Activated T-cell treated with anti-CD3 and anti-CD28 coated beads, Interleukin-2, amount 50 U/mL, for 1 hour (primary cell): Measurements from ENCODE around the gene ZG16B.

Source experiments
- DNase-seq: peaks from one replicate; pipeline ENCODE4 v3.0.0-alpha.2; 2020

The ZG16B gene

DNA sequence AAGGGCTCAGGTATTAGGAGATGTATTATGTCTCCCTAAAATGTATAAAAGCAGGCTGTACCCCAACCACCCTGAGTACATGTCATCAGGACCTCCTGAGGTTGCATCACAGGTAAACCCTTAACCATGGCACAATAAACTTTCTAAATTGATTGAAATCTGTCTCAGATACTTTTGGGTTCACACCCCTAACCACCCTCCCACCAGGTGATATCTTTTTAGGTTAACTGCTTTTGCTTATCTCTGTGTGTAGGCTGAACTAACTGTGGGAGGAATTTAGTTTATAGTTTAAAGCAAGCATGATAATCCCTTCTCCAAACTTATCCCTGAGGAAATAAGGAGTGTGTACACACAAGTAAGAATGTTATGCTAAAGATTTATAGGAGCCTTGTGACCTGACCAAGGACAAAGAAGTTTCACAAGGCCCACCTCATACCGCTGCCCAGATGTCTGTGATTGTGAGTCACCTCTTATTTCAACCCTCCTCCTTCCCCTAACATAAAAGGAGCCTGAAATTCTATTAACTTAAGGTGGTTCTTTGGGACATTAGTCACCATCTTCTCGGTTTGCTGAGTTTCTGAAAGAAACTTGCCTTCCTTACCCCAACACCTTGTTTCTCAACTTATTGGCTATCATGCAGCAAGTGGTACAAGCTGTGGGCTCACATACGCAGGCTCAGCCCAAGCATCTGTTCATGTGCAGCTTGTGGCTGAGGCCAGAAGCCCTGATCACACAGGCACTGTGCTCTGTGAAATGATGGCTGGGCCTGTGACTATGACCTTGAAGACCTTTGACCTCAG lies 16.6 kb downstream of the ZG16B start:
- no peak for DNase-seq

DNA sequence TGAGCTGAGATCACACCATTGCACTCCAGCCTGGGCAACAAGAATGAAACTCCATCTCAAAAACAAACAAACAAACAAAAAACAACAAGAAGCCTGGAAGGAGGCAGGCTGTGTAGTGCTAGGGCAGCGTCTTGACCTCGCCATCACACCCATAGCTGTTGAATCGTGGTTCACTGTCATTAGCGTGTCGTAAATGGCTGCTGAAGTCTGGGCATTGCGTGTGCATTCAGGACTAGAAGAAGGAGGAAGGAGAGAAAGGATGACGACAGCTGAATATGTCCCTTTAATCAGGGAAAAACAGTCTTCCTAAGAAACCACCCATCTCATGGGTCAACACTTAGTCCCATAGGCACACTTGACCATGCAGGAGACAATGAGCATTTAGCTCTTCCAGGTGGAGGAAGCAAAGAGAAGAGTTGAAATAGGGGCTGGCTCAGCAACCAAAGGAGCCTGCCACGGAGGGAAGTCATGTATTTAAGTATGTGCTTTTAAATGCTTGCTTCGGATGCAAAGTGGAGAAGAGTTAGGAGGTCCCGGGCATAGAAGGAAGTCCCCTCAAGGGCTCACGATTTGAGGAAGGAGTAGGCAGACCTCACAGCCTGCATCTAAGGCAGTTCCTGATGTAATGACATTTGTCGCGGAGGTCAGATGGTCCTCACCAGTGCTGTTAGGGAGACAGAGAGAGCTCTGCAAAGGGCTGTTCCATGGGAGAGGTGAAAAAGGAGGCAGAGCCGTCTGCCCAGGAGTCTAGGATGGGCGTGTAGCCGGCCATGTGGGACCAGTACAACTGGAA lies 19.0 kb downstream of the ZG16B start:
- no peak for DNase-seq

DNA sequence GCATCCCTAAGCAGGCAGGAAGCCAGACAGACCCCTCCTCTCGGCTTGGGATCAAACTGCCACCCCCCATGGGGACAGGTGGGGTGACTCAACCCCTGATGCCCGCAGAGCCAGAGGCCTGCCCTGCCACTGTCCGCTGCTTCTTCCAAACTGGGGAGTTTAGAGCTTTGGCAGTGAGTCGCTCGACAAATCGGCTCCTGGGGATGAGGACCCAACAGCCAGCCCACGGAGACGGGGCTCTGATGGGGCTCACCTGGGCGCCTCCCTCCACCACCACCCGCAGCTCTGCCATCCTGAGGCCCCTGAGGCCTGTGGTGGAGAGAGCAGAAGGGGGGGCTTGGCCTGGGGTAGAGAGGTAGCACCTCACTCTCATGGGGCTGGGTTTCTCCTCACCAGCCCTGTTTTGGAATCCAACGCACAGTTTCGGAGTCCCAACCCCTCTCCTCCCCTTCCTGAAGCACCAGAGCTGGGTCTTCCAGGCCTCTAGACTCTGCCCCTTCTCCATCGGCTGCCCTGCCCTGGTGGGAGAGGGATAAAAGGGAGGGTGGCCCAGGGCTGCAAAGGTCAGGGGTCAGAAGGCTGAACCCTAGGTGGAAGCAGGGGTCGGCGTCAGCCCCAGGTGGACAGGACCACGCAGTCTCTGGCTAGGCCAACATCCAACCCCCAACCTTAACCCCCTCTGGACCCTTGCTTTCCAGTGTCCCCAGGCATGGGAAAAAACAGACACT lies 22.1 kb downstream of the ZG16B start:
- no peak for DNase-seq

DNA sequence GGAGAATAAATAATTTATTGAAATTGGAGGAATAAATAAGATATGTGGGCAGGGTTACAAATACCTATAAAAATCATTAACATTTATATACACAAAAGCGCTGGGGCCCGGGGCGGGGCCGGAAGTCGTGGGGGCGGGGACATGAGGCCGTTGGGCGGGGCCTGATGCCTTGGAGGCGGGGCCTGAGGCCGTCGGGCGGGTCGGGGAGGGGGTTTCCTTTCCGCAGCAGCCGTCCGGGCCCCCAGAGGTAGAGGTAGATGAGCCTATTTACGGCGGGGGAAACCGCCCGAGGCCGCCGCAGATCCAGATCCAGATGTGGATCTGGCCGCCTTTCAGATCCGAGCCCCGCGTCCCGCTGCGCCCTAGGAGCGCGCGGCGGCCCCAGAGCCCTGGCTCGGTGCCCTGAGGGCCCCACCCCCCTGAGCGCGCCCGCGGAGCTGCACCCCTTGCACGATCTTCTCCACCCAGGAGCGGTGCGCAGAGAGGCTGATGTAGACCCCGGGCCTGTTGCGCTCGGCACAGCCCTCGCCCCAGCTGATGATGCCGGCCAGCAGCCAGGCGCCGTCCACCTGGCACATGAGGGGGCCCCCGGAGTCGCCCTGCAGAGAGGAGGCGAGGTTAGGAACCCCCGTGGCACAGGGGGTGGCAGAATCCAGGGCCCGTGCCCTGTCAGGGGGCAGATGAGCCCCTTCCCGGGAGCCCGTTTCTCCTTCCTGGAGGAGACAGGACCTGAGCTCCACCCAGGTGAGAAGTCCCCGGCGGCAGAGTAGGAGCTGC lies 22.8 kb downstream of the ZG16B start:
- no peak for DNase-seq

DNA sequence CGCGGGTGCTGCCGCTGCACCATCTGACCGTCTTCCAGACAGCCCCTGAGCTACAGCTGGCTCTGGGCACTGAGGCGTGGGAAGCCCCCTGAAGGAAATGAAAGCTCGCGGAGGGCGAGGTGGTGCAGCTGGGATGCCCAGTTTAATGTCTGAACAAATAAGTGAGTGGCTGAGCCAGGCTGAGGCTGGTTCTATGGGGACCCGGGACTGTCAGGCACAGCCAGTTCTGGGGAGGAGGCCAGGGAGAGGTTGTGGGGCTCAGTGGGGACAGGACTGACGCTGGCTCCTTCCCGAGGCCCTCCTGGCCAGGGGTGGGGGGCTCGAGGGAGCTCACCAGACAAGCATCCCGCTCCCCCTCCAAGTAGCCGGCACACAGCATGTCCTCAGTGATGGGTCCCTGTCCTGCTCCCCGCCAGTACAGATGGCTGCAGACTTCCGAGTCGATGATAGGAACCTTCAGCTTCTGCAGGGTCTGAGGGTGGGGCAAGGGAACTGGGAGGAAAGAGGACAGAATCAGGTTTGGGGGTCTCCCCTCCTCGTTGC lies 23.5 kb downstream of the ZG16B start:
- DNase-seq, result no peak

DNA sequence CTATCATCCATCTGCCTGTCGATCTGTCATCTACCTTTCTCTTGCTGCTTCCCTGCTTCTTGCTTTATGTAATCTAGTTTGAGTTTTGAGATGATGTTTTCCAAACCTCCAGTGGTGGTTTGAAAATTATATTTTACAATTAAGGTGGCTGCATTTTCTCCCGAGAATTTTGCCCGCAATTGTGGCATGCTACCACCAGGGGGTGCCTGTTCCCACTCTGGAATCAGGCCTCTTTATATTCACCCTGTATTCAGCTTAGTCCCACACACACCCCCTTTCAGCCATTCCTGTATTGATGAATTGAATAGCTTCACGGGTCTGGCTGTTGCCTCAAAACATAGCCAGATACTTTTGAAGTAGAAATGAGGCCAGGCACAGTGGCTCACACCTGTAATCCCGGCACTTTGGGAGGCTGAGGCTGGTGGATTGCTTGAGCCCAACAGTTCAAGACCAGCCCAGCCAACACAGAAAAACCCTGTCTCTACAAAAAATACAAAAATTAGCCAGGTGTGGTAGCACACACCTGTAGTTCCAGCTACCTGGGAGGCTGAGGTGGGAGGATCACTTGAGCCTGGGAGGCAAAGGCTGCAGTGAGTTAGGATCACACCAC lies 24.7 kb downstream of the ZG16B start:
- no peak for DNase-seq

DNA sequence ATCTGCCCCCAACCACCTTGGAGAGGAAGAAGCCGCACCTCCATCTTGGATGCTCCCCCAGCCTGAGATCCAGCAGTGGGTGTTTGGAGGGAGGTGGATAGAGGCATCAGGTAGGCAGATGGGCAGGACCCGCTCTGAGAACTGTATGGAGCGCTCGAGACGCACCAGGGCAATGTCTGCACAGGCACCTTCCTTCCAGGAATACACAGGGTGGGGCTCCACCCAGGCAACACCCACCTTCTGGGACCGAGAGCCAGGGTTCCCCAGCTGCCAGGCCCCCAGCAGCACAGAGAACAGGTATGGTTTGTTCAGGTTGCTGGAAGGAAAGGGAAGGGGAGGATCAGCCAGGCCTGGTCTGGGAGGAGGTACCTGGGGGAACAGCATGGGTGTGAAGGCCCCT lies 25.4 kb downstream of the ZG16B start:
- no peak for DNase-seq

DNA sequence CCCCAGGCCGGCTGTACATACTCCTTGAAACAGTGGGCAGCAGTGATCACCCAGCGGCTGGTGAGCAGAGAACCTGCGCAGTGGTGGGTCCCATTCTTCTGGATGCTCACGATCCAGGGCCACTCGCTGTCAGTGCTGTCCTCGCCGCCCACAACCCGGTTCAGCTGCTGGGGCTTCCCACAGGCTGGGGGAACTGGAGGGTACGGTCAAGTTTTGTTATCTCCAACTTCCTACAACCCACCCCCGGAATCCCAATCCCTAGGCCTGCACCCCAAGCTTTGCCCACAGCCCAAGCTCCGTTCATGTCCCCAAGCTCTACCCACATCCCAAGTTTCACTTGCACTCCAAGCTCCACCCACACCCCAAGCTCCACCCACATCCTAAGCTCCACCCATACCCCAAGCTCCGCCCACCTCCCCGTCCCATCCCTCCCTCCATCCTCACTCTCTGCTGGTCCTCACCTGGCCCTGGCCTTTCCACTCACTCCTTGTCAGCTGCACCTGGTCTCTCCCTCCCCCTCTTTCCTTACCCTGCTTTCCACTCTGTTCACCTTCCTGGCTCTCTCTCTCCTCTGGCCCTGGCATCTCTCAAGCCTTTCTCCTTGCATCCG lies 26.1 kb downstream of the ZG16B start:
- DNase-seq, result peak; percentile 51

DNA sequence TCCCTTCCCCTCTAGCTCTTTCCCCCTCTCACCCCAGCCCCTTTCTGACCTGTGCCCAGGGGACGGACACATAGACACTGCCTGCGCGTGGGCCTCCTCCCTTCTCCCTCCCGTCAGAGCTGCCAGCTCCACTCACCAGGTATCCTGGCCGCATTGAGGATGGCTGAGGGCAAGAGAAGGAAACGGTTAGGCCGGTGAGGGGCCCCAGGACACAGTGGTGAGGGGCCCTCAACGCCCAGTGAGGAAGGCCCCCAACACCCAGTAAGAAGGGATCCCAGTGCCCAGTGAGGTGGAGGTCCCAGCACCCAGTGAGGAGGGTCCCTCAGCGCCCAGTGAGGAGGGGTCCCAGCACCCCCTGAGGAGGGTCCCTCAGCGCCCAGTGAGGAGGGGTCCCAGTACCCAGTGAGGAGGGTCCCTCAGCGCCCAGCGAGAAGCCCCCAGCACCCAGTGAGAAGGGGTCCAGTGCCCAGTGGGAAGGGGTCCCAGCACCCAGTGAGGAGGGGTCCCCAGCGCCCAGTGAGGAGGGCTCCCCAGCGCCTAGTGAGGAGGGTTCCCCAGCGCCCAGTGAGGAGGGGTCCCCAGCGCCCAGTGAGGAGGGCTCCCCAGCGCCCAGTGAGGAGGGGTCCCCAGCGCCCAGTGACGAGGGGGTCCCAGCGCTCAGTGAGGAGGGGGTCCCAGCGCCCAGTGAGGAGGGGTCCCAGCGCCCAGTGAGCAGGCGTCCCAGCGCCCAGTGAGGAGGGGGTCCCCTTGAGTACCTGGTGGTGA lies 26.8 kb downstream of the ZG16B start:
- no peak for DNase-seq

DNA sequence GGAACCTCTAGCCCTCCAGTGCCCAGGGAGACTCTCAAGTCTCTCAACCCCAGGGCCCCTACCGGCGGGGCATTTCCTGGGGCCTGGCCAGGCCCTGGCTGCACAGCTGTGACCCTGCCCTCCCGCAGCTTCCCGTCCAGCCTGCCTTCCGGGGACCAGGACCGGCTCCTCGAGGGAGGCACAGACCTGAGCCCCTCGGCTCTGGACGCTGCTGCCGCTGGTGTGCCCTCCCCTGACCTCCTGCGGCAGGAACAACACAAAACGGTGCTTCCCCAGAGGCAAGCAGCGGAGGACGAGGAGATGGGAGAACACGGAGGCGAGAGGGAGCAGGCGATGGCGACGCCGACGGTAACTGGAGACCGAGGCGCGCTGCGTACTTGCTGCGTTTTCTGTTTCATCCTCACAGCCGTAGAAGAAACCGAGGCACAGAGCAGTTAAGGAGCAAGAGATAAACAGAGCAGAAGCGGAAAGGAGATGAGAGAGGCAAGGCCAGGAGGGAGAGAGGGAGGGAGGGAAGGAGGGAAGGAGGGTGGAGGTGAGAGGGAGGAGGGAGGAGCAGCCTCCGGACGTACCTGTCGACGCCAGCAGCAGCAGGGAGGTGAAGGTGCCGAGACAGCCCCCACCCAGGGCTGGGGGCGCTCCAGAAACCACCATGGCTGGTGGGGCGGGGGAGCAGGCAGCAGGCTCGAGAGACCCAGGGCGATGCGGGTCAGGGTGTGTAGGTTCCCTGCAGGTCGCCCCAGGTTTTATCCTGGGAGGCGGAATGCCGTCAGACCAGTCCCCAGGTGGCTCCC lies 27.5 kb downstream of the ZG16B start, which contains the start of gene PRSS22:
Gene PRSS22, minus strand, starts transcription at position 720 of the 794 bp plus-strand sequence. Its CDS starts 66 bp downstream, at position 654.
- DNase-seq, result peak; percentile 35

DNA sequence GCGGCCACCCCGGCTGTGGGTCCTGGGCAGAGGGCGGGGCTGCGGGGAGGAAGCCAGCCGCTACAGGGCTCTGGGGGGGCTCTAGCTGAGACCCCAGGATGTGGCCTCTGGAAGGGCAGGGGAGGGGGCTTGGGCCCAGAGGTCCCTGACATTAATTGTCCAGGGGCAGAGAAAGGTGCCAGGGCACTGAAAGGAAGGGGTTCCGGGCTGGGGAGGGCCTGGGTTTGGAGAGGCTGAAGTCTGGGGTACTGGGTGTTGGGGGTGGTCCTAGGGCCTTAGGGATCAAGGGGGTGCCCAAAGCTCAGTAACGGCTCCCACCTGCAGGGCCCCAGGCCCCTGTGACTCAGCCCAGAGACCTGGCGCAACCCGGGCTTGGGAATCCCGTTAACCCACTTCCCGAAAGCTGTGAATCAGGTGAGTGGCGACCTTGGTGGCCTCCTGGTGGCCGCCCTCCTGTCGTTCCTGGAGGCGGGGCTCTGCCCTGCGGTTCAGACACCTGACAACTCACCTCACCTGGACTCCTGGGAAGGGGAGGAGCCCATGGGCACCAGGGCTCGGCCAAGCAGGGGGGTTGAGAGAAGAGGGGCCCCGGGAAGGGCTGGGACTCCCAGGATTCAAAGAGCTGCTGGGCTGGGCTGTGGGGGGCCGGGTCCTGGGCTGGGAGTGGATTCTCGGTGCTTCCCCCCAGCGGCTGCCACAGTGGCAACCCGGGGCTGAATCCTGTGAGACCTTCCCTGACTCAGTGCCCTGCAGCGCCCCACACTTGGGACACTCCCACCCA lies 28.3 kb downstream of the ZG16B start:
- peak; percentile 34 for DNase-seq

DNA sequence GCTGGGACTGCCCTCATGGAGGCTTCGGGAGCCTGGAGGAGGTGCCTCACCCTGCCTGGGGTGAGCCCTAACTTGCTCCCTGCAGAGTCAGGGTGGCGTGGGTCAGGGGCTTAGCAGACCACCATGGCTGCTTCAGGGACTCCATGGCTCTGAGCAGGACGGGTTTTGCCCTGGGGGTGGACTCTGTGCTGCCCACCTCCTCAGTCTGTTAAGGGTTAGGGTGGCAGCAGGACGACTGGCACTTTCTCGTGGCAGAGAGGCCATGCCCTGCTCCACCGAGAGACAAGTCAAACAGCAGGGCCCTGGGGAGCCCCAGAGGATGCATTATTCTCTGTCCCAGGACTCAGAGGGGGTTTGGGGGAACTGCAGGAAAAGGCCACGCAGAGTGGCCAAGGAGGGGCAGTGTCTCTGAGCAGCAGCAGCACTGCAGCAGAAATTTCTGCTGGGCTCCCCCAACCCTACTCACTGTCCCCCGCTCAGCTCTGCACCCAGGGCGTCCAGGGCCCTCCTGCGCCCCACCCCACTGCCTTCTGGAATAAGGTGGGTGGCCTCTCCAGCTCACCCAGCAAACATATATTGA lies 29.7 kb downstream of the ZG16B start:
- no peak for DNase-seq

DNA sequence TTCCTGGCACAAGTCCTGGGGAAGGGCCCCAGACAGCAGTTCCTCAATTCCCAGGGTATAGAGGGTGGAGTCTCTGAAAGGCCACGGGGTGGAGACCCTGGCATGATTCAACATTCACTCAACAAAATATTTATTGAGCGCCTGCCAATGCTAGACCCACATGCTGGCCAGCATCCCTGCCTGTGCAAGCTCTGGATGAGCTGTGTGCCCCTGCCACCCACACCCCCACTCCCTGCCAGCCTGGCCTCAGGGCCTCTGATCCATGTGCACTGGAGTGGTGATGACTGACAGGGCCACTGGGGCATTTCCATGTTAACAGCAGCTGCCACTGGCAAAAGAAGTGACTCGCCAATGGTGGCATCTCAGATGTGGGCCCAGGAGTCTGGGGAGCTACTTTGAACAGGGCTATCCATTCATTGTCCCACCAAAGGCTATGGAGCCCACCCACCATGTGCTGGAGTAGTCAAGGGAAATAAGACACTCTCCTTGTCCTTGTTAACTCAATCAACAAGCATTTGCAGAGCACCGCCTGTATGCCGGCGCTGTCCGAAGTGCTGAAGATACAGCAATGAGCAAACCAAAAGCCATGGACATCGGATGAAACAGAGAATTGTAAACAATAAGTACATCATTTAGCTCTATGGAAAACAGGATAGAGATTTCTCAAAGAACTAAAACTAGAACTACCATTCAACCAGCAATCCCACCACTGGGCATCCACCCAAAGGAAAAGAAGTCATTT lies 30.9 kb downstream of the ZG16B start:
- no peak for DNase-seq

DNA sequence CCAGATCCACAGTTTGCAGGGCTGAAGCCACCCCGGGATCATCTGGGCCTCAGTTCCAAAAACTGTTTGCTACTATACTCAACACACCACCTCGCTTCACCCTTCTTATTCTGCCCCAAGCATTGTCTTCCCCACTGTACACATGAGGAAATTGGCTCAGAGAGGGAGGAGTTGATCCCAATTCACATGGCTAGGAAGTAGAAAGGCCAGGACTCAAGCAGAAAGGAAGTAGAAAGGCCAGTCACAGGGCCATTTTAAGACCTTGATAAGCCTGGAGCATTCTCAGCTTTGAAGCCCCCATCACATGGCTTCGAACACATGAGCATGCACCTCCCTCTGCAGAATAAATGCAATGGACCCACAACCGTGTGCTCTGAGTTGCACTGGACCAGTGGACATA lies 35.5 kb downstream of the ZG16B start:
- DNase-seq, result no peak

DNA sequence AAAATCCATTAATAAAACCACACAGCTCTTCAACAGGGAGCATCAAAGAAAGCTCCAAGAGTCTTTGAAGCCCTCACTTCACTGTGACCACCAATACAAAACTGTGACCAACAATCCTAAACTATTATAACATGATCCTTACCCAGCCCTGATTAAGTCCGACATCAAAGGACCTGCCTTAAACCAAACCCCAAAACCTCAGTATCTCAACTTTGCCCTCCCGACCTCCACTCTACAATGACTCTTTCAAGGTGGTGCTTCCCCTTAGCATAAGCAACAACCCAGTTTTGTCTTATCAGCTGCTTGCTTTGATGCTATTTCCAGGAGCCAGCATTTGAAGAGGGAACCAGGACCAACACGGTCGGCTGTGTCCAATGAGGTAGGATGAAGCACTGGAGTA lies 36.3 kb downstream of the ZG16B start:
- DNase-seq, result no peak

DNA sequence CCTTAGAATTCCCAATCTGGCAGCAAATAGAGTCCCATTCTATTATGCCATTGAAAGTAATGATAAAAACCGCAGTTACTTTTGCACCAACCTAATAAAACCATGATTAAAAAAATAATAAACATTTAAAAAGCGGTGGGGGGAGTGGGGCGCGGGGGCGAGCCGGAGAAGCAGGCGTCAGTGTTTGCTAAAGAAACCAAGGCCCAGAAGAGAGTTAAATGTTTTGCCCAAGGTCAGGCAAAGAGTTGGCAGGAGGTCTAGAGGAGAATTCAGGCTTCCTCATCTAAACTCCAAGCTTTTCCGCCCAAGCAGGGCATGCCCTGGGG lies 37.5 kb downstream of the ZG16B start:
- no peak for DNase-seq

DNA sequence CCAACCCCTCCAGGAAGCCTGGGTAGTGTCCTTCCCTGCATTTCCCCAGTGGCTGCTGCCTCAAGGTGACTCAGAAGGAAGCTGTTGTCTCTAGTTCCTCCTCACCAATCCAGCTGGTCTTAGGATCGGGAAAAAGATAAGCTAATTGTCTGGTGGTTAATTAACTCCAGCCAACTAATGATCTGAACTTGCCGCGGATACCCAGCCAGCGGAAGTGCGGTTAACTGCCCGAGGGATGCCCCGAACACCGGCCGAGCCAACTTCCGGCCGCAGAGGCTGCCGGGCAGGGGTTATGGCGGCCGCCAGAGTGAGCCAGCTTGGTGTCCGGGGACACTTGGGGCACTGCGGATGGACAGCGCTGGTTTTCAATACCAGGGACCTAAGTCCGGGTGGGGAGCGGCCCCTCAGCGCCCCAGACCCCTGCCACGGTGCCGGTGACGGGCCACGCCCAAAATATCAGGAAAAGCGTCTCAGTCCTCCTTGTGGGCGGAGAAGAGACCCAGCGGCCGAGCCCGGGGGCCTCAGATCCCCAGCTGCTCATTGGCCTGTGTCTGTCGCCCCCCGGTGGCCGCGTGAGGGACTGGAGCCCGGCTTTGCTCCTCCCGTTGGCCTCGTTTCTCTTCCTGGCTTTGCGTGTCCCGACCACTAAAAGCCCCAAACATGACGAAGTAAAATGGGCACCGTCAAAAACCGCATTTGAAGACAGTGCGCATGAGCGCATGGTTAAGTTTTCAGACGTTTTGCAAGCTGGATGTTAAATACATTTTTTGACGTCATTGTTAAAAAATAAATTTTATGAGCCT lies 38.1 kb downstream of the ZG16B start:
- DNase-seq, result peak; percentile 94
